ENCODE data around the gene NARF.
"Not testable (repeated sequence)": the region's sequence is repeated elsewhere in the genome, so short reads cannot be mapped to it uniquely, and the experiment has no call there.

Gene NARF

DNA sequence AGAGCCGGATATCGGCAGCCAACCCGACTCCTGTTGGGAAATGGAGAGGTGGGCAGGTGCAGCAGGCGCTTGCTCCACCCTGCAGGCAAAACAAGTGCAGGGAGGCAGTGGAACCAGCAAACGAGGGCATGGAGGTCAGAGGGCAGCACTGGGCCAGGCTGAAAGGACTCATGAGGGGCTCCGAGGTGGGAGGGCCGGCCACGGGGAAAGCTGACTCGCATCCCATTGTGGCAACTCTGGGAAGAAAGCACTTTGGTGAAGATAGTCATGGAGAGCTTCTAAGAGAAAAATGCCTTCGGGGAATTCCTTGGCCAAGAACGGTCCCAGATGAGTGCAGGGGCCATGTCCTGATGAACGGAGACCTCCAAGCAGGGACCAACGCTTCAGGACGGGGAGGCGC is 12.4 kb upstream of the NARF start:
- no peak for DNase-seq (ENCODE audit: low read depth)

GRCh38 chr17:82446649-82447048 is 11.9 kb upstream of the NARF start:
- no peak for DNase-seq (ENCODE audit: low read depth)

DNA sequence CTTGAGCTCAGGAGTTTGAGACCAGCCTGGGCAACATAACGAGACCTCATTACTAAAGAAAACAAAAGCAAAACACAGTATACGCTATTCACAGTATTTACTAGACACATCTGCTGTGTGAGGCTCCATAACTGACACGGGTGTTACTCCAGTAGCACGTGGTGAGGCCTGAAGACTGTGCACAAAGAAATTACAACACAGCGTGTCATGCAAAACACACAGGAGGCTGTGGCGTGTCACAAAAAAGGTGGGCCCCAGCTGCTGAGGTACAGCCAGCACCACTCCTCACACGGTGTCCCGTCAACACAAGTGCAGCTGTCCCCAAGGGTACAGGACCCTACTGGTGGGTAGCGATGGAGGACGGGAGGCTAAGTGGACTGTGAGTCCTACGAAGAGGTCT is 10.7 kb upstream of the NARF start:
- no peak for DNase-seq (ENCODE audit: low read depth)

GRCh38 chr17:82449131-82449882 is 9.2 kb upstream of the NARF start:
- no peak for DNase-seq (ENCODE audit: low read depth)

GRCh38 chr17:82449883-82450356 is 8.6 kb upstream of the NARF start:
- no peak for DNase-seq (ENCODE audit: low read depth)

GRCh38 chr17:82450357-82451106 is 8.0 kb upstream of the NARF start, which contains the start of gene CYBC1:
Gene CYBC1 (minus strand): TSS chr17:82450752. CDS start chr17:82449254, 1,498 bp downstream.
- DNase-seq (ENCODE audit: low read depth), result peak; percentile 42

GRCh38 chr17:82452162-82452561 is 6.4 kb upstream of the NARF start:
- no peak for DNase-seq (ENCODE audit: low read depth)

- not testable (repeated sequence) for DNase-seq (ENCODE audit: low read depth)
Observed at GRCh38 chr17:82453151-82453550, 5.4 kb upstream of the NARF start.

GRCh38 chr17:82453706-82454105 is 4.8 kb upstream of the NARF start:
- not testable (repeated sequence) for DNase-seq (ENCODE audit: low read depth)

DNA sequence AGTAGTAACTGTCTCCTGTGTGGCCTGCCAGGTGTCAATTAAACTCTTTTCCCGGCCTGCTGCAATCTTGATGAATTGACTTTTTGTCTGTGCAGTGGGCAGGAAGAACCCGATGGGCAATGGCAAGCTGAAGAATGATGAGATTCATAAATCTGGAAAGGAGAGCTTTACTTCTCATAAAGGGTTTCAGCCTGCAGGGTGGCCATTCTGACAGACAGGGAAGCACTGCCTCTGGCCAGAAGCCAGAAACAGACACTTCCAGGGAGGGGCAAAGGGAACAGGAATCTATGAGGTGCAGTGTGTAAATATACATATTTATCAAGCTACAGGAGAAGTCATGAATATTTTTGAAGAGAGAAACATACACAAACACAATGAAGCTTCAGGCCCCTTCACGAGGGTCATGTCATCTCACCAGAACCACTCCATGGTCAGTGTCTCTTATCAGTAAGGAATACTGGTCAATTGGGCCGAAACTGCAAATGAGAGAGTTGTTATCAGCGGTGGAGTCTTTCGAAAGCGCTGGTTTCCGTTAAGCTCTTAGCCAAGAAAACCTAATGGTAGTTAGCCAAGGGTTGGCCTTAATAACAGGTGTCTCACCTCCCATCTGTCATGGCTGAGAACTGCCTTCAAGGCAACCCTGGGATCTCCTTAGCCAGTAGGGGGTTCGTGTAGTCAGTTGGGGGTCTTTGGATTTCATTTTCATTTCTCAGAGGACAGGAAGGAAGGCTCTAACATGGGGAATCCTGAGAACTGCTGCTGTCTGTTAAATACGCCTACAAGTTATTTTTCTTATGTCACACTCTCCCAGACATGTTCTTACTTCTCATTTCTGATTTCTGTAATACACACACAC is 1.2 kb upstream of the NARF start:
- DNase-seq (ENCODE audit: low read depth), result no peak

DNA sequence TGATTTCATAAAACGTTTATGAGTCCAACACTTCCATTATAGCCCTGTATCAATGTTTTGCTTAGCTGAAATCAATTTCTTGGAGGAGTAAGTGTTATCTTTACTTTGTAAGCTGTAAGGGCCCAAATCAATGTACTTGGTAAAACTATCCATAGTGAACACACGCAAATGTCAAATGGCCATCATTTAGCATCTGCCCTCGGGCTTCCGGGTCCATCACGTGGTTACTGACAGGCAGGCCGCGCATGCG is 687 bp upstream of the NARF start:
- DNase-seq (ENCODE audit: low read depth), result peak; percentile 40

DNA sequence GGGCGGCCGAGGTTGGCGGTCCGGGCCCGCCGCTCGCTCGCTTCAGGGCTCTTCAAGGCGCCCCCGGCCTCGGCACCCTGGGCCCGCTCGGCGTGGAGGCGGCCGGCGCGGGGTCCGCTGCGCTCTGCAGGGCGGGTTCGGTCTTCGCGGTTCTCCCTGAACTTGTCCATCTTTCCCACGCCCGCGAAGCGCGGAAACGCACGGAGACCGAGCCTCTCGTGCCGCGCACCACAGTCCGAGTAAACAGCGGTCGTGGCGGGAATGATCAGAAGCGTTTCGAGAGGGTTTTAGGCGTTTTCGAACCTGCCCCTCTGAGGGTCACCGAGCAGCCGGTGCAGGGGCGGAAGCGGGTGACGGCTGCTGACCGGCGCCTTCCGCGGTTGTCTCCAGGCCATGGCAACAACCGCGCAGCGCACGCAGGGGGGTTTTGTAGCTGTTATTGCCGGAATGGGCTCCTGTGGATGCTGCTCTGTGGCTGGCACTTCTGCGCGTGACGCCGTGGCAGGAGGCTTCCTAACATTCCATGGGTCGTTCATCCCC is 414 bp downstream of the NARF start:
- DNase-seq (ENCODE audit: low read depth), result no peak

- DNase-seq (ENCODE audit: low read depth), result not testable (repeated sequence)
Observed at GRCh38 chr17:82459936-82460335, 1.4 kb downstream of the NARF start.

DNA sequence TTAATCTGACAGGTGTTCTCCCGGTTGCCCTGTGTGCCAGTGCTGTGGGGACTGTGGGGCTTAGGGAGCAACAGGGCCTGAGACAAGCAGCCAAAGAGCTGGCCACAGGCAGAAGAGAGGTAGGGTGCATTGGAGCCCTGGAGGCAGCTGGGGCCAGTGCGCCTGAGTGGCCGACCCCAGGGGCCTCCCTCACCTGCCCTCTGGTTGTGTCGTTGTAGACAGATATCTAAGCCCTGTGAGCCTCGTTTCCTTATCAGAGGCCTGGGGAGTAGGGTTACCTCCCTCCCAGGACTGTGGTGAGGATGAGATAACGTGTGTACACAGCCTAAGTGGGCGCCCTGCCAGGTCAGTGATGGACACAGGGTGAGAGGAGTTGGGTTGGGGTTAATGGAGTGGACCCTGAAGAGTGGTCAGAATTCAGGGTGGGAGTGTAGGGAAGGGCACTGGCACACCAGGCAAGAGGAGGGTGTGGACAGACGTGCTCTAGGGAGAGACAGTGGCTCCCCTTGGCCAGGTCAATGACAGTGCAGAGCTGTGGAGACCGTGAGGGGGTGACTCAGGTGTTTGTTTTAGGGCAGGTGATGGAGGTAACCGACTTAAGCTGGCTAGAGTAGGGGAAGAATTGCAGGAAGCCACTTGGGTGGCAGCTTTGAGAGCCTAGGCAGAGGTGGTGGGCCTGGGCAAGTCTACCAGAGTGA is 3.4 kb downstream of the NARF start:
- DNase-seq (ENCODE audit: low read depth), result no peak

DNA sequence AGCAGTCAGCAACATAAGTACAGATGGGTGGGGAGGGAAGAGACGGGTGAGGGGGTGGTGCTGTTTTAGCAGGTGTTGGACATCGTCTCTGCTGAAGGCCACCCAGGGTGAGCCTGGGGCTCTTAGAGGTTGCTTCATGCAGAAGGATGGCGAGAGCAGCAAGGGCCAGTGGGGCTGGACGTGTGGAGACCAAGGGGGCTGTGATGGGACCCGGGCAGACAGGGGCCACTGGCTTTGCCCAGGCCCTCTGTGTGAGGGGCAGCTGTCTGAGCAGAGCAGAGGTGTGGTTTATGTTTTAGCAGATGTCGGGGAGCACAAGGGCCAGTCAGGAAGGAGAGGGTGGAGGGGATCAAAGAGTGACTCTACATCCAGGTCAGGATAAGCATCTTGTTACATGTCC is 4.8 kb downstream of the NARF start:
- no peak for DNase-seq (ENCODE audit: low read depth)

GRCh38 chr17:82463925-82464566 is 5.5 kb downstream of the NARF start:
- no peak for DNase-seq (ENCODE audit: low read depth)

GRCh38 chr17:82464567-82464929 is 6.0 kb downstream of the NARF start:
- no peak for DNase-seq (ENCODE audit: low read depth)

- DNase-seq (ENCODE audit: low read depth), result no peak
Observed at GRCh38 chr17:82465023-82465603, 6.6 kb downstream of the NARF start.

GRCh38 chr17:82468692-82469091 is 10.2 kb downstream of the NARF start:
- no peak for DNase-seq (ENCODE audit: low read depth)

DNA sequence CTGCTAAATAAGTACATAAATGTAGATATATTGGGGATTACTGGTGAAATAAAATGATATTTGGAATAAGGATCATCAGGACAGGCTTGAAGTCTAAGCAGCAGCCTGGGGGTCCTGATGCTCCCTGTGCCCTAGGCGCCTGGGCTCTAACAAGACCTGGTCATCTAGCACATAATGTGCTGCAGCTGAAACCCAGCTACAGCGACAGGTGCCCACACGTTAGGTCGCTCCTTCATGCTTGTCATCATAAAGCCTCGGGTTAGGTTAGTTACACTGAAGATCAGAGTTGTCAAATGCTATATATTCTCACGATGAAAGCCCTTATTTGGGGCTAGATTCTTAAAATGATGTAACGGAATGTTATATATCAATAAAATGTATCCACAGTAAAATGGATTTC is 11.5 kb downstream of the NARF start:
- DNase-seq (ENCODE audit: low read depth), result no peak

Measured in GM04503 (cell line).